IPS-20b (cell line): ENCODE measurements around the gene RAB3GAP1.
A peak's percentile ranks its signal among the peaks of the same experiment; 100 is the strongest.

Experiments
- H3K27ac ChIP-seq: one replicate; pipeline ENCODE4 v1.5.1; 2013; ENCODE audit warnings: low read length
- H3K27me3 ChIP-seq: 2 replicates; pipeline ENCODE4 v1.6.1; 2013; ENCODE audit warnings: mild to moderate bottlenecking, low read length, inconsistent platforms; ENCODE audit not compliant: insufficient read depth
- H3K36me3 ChIP-seq: 2 replicates; pipeline ENCODE4 v1.6.1; 2013; ENCODE audit warnings: low read depth, mild to moderate bottlenecking, inconsistent platforms, low read length, moderate library complexity; ENCODE audit not compliant: insufficient read depth
- H3K4me1 ChIP-seq: 2 replicates; pipeline ENCODE4 v1.6.1; 2013; ENCODE audit warnings: mild to moderate bottlenecking, control low read depth, inconsistent platforms, low read length, moderate library complexity; ENCODE audit not compliant: insufficient read depth
- H3K4me3 ChIP-seq: 2 replicates; pipeline ENCODE4 v1.5.1; 2013; ENCODE audit warnings: mild to moderate bottlenecking, low read length, inconsistent platforms
- H3K9ac ChIP-seq: 2 replicates; pipeline ENCODE4 v1.6.1; 2013; ENCODE audit warnings: low read depth, mild to moderate bottlenecking, inconsistent platforms, low read length, moderate library complexity
- H3K9me3 ChIP-seq: 2 replicates; pipeline ENCODE4 v1.6.1; 2013; ENCODE audit warnings: mild to moderate bottlenecking, low read depth, low read length, inconsistent platforms; ENCODE audit not compliant: insufficient read depth

Gene RAB3GAP1

DNA sequence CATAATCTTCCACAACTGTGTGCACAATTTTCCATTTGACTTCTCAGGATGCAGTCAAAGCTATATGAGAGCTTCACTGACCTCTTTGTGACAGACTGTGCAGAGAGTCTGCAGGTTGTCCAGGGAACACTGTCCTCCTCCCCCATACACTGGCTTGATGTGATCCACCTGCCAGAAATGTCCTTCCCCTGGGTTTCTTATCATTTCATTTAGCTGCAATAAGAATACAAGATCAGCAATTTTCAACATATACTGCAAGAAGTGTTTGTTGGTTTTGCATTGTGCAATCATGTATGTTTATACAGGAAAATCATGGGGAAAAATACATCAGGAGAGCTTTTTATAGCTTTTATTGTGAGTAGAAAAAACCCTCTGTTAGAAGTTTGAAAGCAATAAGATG lies 150.7 kb downstream of the RAB3GAP1 start:
- peaks cover 9% of the 10 kb centered on the region; the same call in 1 of the 2 replicates for H3K36me3 ChIP-seq
- H3K27me3 ChIP-seq = no peaks in the 10 kb centered on the region
- H3K9ac ChIP-seq = no peak overlapping the region
- H3K4me3 ChIP-seq = no peak overlapping the region
- H3K27ac ChIP-seq = no peak overlapping the region
- H3K4me1 ChIP-seq = no peaks in the 10 kb centered on the region
- no peaks in the 10 kb centered on the region for H3K9me3 ChIP-seq

GRCh38 chr2:135203944-135204343 lies 151.9 kb downstream of the RAB3GAP1 start:
- H3K9me3 ChIP-seq = no peaks in the 10 kb centered on the region
- H3K4me1 ChIP-seq = no peaks in the 10 kb centered on the region
- H3K27me3 ChIP-seq = no peaks in the 10 kb centered on the region
- peaks cover 9% of the 10 kb centered on the region; the same call in 1 of the 2 replicates for H3K36me3 ChIP-seq
- H3K9ac ChIP-seq = no peak overlapping the region
- no peak overlapping the region for H3K27ac ChIP-seq
- no peak overlapping the region for H3K4me3 ChIP-seq

GRCh38 chr2:135208016-135208415 lies 155.9 kb downstream of the RAB3GAP1 start:
- no peaks in the 10 kb centered on the region for H3K9me3 ChIP-seq
- H3K4me3 ChIP-seq = no peak overlapping the region
- no peak overlapping the region for H3K9ac ChIP-seq
- H3K27ac ChIP-seq = no peak overlapping the region
- H3K36me3 ChIP-seq = 0 out of 2 replicates have a peak, but pooled peaks cover 5% of the 10 kb centered on the region
- no peaks in the 10 kb centered on the region for H3K27me3 ChIP-seq
- H3K4me1 ChIP-seq = peaks cover 13% of the 10 kb centered on the region; the same call in 1 of the 2 replicates

DNA sequence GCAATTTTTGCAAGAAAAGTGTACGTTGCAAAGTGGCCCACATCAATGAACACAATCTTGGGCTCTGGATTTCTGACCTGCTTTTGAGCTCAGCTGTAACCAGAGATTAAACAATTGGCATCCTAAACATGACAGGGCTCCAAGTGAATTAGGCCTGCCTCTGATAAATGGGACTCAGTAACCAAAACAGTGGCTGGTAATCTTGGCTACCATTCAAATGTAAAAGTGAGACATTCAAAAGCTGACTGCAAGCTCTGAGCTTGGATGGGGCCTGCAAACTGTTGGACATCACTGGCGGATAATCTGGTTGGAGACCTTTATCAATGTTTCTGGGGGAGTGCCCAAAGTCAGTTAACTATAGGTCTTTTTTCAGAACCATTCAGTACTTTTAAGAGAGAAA lies 160.7 kb downstream of the RAB3GAP1 start:
- Histone ChIP-seq H3K27ac (peak overlapping the region; percentile 58), H3K4me1 (peaks cover 17% of the 10 kb centered on the region; the same call in 1 of the 2 replicates), H3K4me3 (peak overlapping the region; percentile 39; the same call in 1 of the 2 replicates), H3K27me3 (no peaks in the 10 kb centered on the region), H3K9me3 (no peaks in the 10 kb centered on the region), H3K36me3 (peaks cover 6% of the 10 kb centered on the region; the same call in 1 of the 2 replicates), H3K9ac (peak overlapping the region; percentile 25; the same call in 1 of the 2 replicates)

DNA sequence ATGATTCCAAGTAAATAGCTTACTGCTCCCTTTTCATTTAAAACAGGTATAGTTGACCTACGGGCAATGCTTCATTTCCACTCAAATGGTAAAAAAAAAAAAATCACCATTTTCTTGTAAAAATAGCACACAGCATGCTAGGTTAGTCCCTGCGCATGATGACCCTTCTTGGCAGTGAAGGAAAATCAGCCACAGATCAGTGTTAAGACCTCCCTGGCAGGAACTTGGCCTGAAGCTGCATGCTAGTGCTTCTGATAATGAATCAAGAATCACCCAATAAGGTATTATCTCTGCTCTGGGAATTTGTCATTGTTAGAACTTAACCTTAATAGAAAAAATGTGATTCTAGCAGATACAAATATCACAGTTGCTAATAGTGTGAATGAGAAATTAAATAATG lies 166.3 kb downstream of the RAB3GAP1 start:
- Histone ChIP-seq H3K4me3 (no peak overlapping the region), H3K27ac (no peak overlapping the region), H3K27me3 (no peaks in the 10 kb centered on the region), H3K36me3 (peaks cover 6% of the 10 kb centered on the region; the same call in 1 of the 2 replicates), H3K9me3 (no peaks in the 10 kb centered on the region), H3K4me1 (no peaks in the 10 kb centered on the region; the same call in 1 of the 2 replicates), H3K9ac (no peak overlapping the region)

- Histone ChIP-seq H3K9ac (no peak overlapping the region), H3K27ac (no peak overlapping the region), H3K4me3 (no peak overlapping the region), H3K36me3 (peaks cover 6% of the 10 kb centered on the region; the same call in 1 of the 2 replicates), H3K9me3 (no peaks in the 10 kb centered on the region), H3K4me1 (no peaks in the 10 kb centered on the region), H3K27me3 (no peaks in the 10 kb centered on the region)
These were observed 167.1 kb downstream of the RAB3GAP1 start for GRCh38 chr2:135219226-135219625.
